ENCODE measurements around the gene CTCFL. TPM values are rescaled to one million over a fixed set of nuclear protein-coding genes. Genes with fewer than 3 reads are reported as not detected.

Gene CTCFL
- total RNA-seq, 2 donors from 2014 or later: not detected

DNA sequence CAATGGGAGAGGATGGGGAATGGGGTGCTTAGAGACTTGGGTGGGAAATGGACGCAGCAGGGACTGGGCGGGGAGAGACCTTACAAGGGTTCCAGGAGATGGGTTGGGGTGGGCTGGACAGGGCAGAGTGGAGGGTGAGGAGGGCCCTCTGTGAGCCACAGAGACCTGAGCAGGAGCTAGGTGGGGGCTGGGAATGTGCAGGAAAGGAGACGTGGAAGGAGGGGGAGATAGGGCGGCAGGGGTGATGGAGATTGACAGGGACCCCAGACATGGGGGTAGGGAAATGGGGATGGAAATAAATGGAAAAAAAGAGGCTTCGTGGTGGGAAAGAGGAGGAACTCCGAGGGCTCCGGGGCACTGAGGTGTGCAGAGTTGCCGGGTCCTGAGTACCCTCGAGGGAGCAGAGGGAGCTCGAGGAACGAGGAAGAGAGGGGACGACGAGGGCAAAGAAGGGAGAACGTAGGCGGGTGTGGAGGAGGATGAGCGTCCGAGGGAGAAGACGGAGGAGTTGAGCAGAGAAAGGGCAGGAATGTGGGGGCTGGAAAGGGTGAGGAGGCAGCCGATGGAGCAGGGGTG is 2.0 kb upstream of the CTCFL start:
- Histone ChIP-seq H3K27me3 (no peaks in the 10 kb centered on the region), H3K4me1 (no peaks in the 10 kb centered on the region), H3K9me3 (no peaks in the 10 kb centered on the region), H3K27ac (no peak overlapping the region), H3K4me3 (no peak overlapping the region), H3K36me3 (replicated peaks in 1 of 2; ENCODE audit: insufficient read depth in 1 of 2, low read depth in 2 of 2) (no peaks in the 10 kb centered on the region)
- TF ChIP-seq POLR2A (IDR thresholded peaks at IDR 0.05): no peak
- TF ChIP-seq, protein P1, sequence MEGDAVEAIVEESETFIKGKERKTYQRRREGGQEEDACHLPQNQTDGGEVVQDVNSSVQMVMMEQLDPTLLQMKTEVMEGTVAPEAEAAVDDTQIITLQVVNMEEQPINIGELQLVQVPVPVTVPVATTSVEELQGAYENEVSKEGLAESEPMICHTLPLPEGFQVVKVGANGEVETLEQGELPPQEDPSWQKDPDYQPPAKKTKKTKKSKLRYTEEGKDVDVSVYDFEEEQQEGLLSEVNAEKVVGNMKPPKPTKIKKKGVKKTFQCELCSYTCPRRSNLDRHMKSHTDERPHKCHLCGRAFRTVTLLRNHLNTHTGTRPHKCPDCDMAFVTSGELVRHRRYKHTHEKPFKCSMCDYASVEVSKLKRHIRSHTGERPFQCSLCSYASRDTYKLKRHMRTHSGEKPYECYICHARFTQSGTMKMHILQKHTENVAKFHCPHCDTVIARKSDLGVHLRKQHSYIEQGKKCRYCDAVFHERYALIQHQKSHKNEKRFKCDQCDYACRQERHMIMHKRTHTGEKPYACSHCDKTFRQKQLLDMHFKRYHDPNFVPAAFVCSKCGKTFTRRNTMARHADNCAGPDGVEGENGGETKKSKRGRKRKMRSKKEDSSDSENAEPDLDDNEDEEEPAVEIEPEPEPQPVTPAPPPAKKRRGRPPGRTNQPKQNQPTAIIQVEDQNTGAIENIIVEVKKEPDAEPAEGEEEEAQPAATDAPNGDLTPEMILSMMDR (IDR thresholded peaks at IDR 0.05): no peak
- intact Hi-C loops (cut with DNase I): loop anchor here (10.0 kb wide), 1 partner anchor 678 kb away; no protein-coding TSS in a partner anchor
- WGBS, 2 donors: 33 to 35% methylated on average over 19 of the region's 19 CpGs
- DNase-seq: no peak
- no peak for ATAC-seq

DNA sequence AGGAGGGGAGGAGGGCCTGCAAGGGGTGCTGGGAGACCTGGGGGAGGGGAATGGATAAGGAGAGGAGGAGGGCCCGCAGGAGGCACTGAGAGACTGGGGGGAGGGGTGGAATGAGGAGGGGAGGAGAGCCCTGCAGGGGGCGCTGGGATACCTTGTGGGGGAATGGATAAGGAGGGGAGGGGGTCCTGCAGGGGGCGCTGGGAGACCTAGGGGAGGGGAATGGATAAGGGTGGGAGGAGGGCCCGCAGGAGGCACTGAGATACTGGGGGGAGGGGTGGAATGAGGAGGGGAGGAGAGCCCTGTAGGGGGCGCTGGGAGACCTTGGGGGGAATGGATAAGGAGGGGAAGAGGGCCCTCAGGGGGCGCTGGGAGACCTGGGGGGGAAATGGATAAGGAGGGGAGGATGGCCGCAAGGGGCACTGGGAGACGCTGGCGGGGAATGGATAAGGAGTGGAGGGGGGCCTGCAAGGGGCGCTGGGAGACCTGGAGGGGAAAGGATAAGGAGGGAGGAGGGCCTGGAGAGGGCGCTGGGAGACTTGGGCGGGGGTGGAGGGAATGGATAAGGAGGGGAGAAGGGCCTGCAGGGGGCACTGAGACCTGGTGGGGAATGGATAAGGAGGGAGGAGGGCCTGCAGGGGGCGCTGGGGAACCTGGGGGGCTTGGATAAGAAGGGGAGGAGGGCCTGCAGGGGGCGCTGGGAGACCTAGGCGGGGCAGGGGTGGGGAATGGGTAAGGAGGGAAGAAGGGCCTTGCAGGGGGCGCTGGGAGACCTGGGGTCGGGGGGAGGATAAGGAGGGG is 1.3 kb upstream of the CTCFL start:
- no peaks in the 10 kb centered on the region for H3K4me1 ChIP-seq
- intact Hi-C loops (cut with DNase I): loop anchor here (10.0 kb wide), 1 partner anchor 679 kb away; no protein-coding TSS in a partner anchor
- no peak overlapping the region for H3K27ac ChIP-seq
- no peaks in the 10 kb centered on the region for H3K9me3 ChIP-seq
- H3K27me3 ChIP-seq: no peaks in the 10 kb centered on the region
- DNase-seq (no peak), ATAC-seq (no peak)
- no peak overlapping the region for H3K4me3 ChIP-seq
- TF ChIP-seq, protein P1 (IDR thresholded peaks at IDR 0.05): no peak
- TF ChIP-seq POLR2A (IDR thresholded peaks at IDR 0.05): no peak
- 55 to 62% methylated on average over 13 to 17 of the region's 17 CpGs for WGBS, 2 donors
- H3K36me3 ChIP-seq (replicated peaks in 1 of 2; ENCODE audit: insufficient read depth in 1 of 2, low read depth in 2 of 2): no peaks in the 10 kb centered on the region

DNA sequence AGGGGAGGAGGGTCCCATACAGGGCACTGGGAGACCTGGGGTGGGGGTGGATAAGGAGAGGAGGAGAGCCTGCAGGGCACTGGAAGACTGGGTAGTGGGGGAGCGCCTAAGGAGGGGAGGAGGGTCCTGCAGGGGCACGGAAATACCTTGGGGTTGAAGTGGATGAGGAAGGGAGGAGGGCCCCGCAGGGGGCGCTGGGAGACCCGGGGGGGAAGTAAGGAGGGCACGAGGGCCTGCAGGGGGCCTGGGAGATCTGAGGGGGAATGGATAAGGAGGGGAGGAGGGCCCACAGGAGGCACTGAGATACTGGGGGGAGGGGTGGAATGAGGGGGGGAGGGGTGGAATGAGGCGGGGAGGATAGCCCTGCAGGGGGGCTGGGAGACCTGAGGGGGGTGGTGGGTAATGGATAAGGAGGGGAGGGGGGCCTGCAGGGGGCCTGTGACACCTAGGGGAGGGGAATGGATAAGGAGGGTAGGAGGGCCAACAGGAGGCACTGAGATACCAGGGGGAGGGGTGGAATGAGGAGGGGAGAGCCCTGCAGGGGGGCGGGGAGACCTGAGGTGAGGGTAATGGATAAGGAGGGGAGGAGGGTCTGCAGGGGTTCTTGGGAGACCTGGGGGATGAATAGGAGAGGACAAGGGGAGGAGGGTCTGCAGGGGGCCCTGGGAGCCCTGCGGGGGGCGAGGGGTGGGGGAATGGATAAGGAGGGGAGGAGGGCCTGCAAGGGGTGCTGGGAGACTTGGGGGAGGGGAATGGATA is 567 bp upstream of the CTCFL start:
- DNase-seq (no peak), ATAC-seq (no peak)
- TF ChIP-seq, protein P1 (IDR thresholded peaks at IDR 0.05): no peak
- TF ChIP-seq POLR2A (IDR thresholded peaks at IDR 0.05): no peak
- Histone ChIP-seq H3K4me3 (no peak overlapping the region), H3K4me1 (no peaks in the 10 kb centered on the region), H3K36me3 (replicated peaks in 1 of 2; ENCODE audit: insufficient read depth in 1 of 2, low read depth in 2 of 2) (no peaks in the 10 kb centered on the region), H3K27me3 (no peaks in the 10 kb centered on the region), H3K27ac (no peak overlapping the region), H3K9me3 (no peaks in the 10 kb centered on the region)
- WGBS, 2 donors: 36 to 54% methylated on average over 4 to 8 of the region's 10 CpGs
- intact Hi-C loops (cut with DNase I): loop anchor here (10.0 kb wide), 1 partner anchor 679 kb away; no protein-coding TSS in a partner anchor

DNA sequence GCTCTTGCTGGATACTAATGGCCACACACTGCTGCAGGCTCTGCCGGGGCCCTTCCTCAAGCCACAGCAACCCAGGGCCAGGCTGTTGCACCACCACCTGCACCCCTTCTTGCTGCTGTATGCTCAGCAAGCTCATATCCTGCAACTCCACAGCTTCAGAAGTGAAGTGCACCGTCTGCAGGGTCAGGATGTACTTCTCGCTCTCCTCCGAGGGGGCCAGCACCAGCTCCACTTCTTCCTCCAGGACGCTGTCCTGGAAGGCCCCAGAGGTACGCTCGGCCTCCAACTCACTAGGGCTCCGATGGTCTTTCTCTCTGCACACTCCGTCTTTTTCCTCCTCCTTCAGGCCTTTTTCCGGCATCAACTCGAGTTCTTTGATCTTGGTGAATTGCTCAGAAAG is 1.2 kb downstream of the CTCFL start:
- TF ChIP-seq POLR2A (IDR thresholded peaks at IDR 0.05): no peak
- TF ChIP-seq, protein P1 (IDR thresholded peaks at IDR 0.05): no peak
- DNase-seq (no peak), ATAC-seq (no peak)
- 77 to 86% methylated on average over 11 of the region's 11 CpGs for WGBS, 2 donors
- Histone ChIP-seq H3K4me3 (no peak overlapping the region), H3K27ac (no peak overlapping the region), H3K27me3 (no peaks in the 10 kb centered on the region), H3K4me1 (no peaks in the 10 kb centered on the region), H3K9me3 (no peaks in the 10 kb centered on the region), H3K36me3 (replicated peaks in 1 of 2; ENCODE audit: insufficient read depth in 1 of 2, low read depth in 2 of 2) (no peaks in the 10 kb centered on the region)
- intact Hi-C loops (cut with DNase I): loop anchor here (10.0 kb wide), 1 partner anchor 681 kb away; no protein-coding TSS in a partner anchor
